ENCODE results near the gene GRID1. TPM values are rescaled to one million over a fixed set of nuclear protein-coding genes. Genes with fewer than 3 reads are reported as not detected.

GRID1 gene
- total RNA-seq, 1 donor from 2014 or later: 1.1 TPM

DNA sequence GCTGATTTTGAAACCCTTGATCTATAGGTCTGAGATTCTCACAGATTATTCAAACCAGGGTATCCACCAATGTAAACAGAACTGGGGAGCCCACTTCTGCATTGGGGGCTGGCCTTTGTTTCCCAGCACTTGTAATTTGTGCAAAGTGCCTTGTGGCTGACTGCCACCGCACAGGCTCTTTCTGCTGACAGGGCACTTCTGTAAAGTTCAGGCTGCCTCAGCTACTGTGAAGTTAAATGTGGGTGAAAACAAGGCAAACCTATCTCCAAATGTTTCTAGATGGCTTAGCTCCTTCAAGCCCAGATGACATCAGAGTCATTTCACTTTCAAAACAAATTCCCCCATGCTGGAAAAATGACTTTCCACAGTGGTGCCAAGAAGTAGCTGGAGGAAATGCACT is 54.7 kb downstream of the GRID1 start:
- DNase-seq (ENCODE audit: low read depth, low spot score): no peak

DNA sequence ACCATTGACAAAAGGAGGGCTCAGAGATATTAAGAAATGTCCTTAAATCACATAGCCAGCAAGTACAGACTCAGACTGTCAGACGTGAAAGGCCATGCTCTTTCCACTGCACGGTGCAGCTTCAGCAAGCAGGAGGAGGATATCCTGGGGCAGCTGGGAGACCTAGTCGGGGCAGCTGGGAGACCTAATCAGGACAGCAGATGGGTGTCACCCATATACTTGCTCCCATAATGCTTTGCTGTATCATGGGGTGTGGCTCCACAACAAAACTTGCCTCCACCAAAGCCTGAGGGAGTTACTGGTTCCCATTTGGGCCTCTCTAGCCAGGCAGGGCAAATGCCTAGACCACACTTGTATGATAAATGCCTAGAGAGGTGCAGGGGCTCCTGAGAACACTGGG is 55.4 kb downstream of the GRID1 start:
- H3K4me3 Mint-ChIP-seq: no peak overlapping the region
- DNase-seq (ENCODE audit: low read depth, low spot score): no peak
- peaks cover 38% of the 10 kb centered on the region for H3K27me3 Mint-ChIP-seq (ENCODE audit: low read depth)
- no peak overlapping the region for H3K27ac Mint-ChIP-seq (ENCODE audit: unreplicated experiment)
- no peaks in the 10 kb centered on the region for H3K9me3 Mint-ChIP-seq
- peaks cover 11% of the 10 kb centered on the region for H3K4me1 Mint-ChIP-seq
- no peaks in the 10 kb centered on the region for H3K36me3 Mint-ChIP-seq (ENCODE audit: low read depth)
- TF ChIP-seq CTCF (conservative IDR thresholded peaks at IDR 0.05): no peak

More for the DNA sequence above, 54.7 kb downstream of the GRID1 start:
- Mint-ChIP-seq H3K36me3 (ENCODE audit: low read depth) (no peaks in the 10 kb centered on the region), H3K27me3 (ENCODE audit: low read depth) (peaks cover 33% of the 10 kb centered on the region), H3K9me3 (no peaks in the 10 kb centered on the region), H3K4me1 (peaks cover 11% of the 10 kb centered on the region), H3K27ac (ENCODE audit: unreplicated experiment) (no peak overlapping the region), H3K4me3 (no peak overlapping the region)
- TF ChIP-seq CTCF (conservative IDR thresholded peaks at IDR 0.05): no peak

- no peak overlapping the region for H3K27ac Mint-ChIP-seq (ENCODE audit: unreplicated experiment)
- no peaks in the 10 kb centered on the region for H3K9me3 Mint-ChIP-seq
- H3K36me3 Mint-ChIP-seq (ENCODE audit: low read depth): no peaks in the 10 kb centered on the region
- no peak for TF ChIP-seq CTCF (conservative IDR thresholded peaks at IDR 0.05)
- peaks cover 11% of the 10 kb centered on the region for H3K4me1 Mint-ChIP-seq
- DNase-seq (ENCODE audit: low read depth, low spot score): no peak
- H3K27me3 Mint-ChIP-seq (ENCODE audit: low read depth): peaks cover 36% of the 10 kb centered on the region
- no peak overlapping the region for H3K4me3 Mint-ChIP-seq
These were observed 55.9 kb downstream of the GRID1 start for GRCh38 chr10:86310702-86311101.

DNA sequence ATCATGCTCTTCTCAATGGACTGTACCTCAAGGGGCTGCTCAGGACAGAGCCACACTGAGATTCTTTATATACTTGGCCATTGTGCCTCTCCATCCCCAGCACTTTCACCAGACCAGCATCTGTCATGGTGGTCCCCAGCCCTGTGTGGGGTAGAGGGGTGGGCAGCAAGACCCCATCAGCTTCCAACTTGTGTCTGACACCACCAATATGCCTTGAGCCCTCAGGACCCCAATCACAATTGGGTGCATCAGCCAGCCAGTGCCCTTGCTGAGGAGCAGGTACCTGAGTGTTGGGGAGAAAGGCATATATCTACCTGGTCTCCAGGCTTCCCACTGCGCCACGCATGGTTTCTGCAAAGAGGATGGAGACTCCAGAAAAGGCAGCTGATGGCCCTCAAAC is 56.3 kb downstream of the GRID1 start:
- DNase-seq (ENCODE audit: low read depth, low spot score): no peak
- H3K4me3 Mint-ChIP-seq: no peak overlapping the region
- H3K27me3 Mint-ChIP-seq (ENCODE audit: low read depth): peaks cover 37% of the 10 kb centered on the region

GRCh38 chr10:86308056-86308455 is 58.5 kb downstream of the GRID1 start:
- Mint-ChIP-seq H3K27ac (ENCODE audit: unreplicated experiment) (no peak overlapping the region), H3K9me3 (no peaks in the 10 kb centered on the region), H3K4me3 (no peak overlapping the region), H3K27me3 (ENCODE audit: low read depth) (peaks cover 48% of the 10 kb centered on the region), H3K4me1 (peaks cover 11% of the 10 kb centered on the region), H3K36me3 (ENCODE audit: low read depth) (no peaks in the 10 kb centered on the region)
- no peak for TF ChIP-seq CTCF (conservative IDR thresholded peaks at IDR 0.05)
- no peak for DNase-seq (ENCODE audit: low read depth, low spot score)

More for the DNA sequence above, 56.3 kb downstream of the GRID1 start:
- Mint-ChIP-seq H3K4me1 (peaks cover 11% of the 10 kb centered on the region), H3K9me3 (no peaks in the 10 kb centered on the region), H3K27ac (ENCODE audit: unreplicated experiment) (peak overlapping the region; percentile 71), H3K36me3 (ENCODE audit: low read depth) (no peaks in the 10 kb centered on the region)
- TF ChIP-seq CTCF (conservative IDR thresholded peaks at IDR 0.05): no peak

All from neural crest cell (in vitro differentiated cells).